Kidney (tissue), 14 donors: Measurements from ENCODE around the gene TADA2B. TPM values are rescaled to one million over a fixed set of nuclear protein-coding genes. Genes with fewer than 3 reads are reported as not detected.

ENCODE experiments used
- DNase-seq, 5 donors: peaks; one replicate each; pipeline ENCODE4 v3.0.0-alpha.2; 2013 to 2020
- FAIRE-seq: peaks from 2 replicates; lab custom pipeline; 2012; peaks lifted over from hg19 to GRCh38; lab: Jason Lieb, UNC
- H3K27ac ChIP-seq, 2 donors: one replicate each; pipeline ENCODE4 v1.7.0; 2013; ENCODE audit warnings: low read depth in 2 of 2, low read length in 2 of 2, inconsistent platforms in 1 of 2
- H3K27me3 ChIP-seq: one replicate; pipeline ENCODE4 v1.7.1; 2013; ENCODE audit warnings: low read length, inconsistent platforms; ENCODE audit not compliant: control insufficient read depth, insufficient read depth
- H3K36me3 ChIP-seq, 3 donors: one replicate each; pipeline versions ENCODE4 v1.7.0 to v1.7.1; 2013; ENCODE audit warnings: low read length in 3 of 3, control low read depth in 1 of 3, inconsistent platforms in 1 of 3; ENCODE audit not compliant: insufficient read depth in 3 of 3, control insufficient read depth in 2 of 3
- H3K4me1 ChIP-seq, 3 donors: one replicate each; pipeline versions ENCODE4 v1.7.0 to v1.7.1; 2013; ENCODE audit warnings: low read length in 3 of 3, inconsistent platforms in 1 of 3, low read depth in 1 of 3; ENCODE audit not compliant: control insufficient read depth in 2 of 3, insufficient read depth in 2 of 3
- H3K4me3 ChIP-seq, 3 donors: one replicate each; pipeline versions ENCODE4 v1.7.0 to v1.8.1; 2013; ENCODE audit warnings: low read length in 3 of 3, control low read depth in 1 of 3, inconsistent platforms in 1 of 3
- H3K9ac ChIP-seq, 3 donors: one replicate each; pipeline versions ENCODE4 v1.7.0 to v1.7.1; 2013; ENCODE audit warnings: low read length in 3 of 3, control low read depth in 1 of 3, inconsistent platforms in 1 of 3
- H3K9me3 ChIP-seq, 3 donors: one replicate each; pipeline versions ENCODE4 v1.7.0 to v1.7.1; 2013; ENCODE audit warnings: low read length in 3 of 3, control low read depth in 1 of 3, inconsistent platforms in 1 of 3; ENCODE audit not compliant: control insufficient read depth in 2 of 3, insufficient read depth in 1 of 3
- CTCF ChIP-seq: IDR thresholded peaks from 3 replicates; pipeline ENCODE4 v1.5.1; 2012; ENCODE audit warnings: mild to moderate bottlenecking, moderate library complexity, borderline replicate concordance; ENCODE audit not compliant: insufficient read depth; ENCODE audit errors: extremely low read depth
- intact Hi-C: fragments of 100-400 bp; cut with DNase I; formaldehyde crosslinking; loops from one replicate; pipeline ENCODE4 v1.11.1; 2022
- polyA plus RNA-seq: library from polyadenylated mRNA; stranded (reverse); fragments of 350-450 nt; fragmentation: Illumina TruSeq; extraction: RNeasy Lipid Tissue Mini Kit (QIAGEN cat#74804); gene quantifications from one replicate; pipeline ENCODE4 v1.2.3, GENCODE V29; 2014; ENCODE audit warnings: low read depth, low replicate concordance; ENCODE audit not compliant: insufficient read depth
- total RNA-seq: library from RNA; stranded (reverse); fragmentation: NEBNext Ultra II Directional; extraction: Animal tissue kit (Norgen Biotek cat#: 25700); gene quantifications from one replicate; pipeline ENCODE4 v1.2.1, GENCODE V29; 2021
- donor health status: control.
- donor health status: control.
- donor health status: control.
- donor health status: control.
- donor health status: control.
- donor health status: DM: yes; HTN: yes; CAD: no.
- donor health status: Normal renal cell carcinoma (clear cell type).

Gene TADA2B
- total and polyA plus RNA-seq, 2 donors from 2014 or later, result 14.2 to 30.5 TPM

GRCh38 chr4:7051144-7051495 lies 7.9 kb downstream of the TADA2B start:
- no peak overlapping the region for H3K27ac ChIP-seq
- no peaks in the 10 kb centered on the region for H3K27me3 ChIP-seq
- intact Hi-C loops, result no loop called here
- DNase-seq (no peak), FAIRE-seq (no peak)
- no peak overlapping the region for H3K9ac ChIP-seq
- no peaks in the 10 kb centered on the region for H3K9me3 ChIP-seq
- peaks cover 0 to 18% (median 8%) of the 10 kb centered on the region in 3 donors for H3K36me3 ChIP-seq
- no peak for TF ChIP-seq CTCF
- H3K4me3 ChIP-seq, result no peak overlapping the region
- H3K4me1 ChIP-seq, result peaks cover 0 to 9% (median 6%) of the 10 kb centered on the region in 3 donors

- Histone ChIP-seq H3K9ac (no peak overlapping the region), H3K4me3 (no peak overlapping the region), H3K27me3 (no peaks in the 10 kb centered on the region), H3K27ac (no peak overlapping the region), H3K4me1 (peaks cover 0 to 3% (median 0%) of the 10 kb centered on the region in 3 donors), H3K36me3 (peaks cover 0 to 21% (median 11%) of the 10 kb centered on the region in 3 donors), H3K9me3 (no peaks in the 10 kb centered on the region)
- intact Hi-C loops, result no loop called here
- no peak for DNase-seq
- FAIRE-seq, result no peak
- TF ChIP-seq CTCF, result no peak
These were observed 8.7 kb downstream of the TADA2B start for GRCh38 chr4:7051905-7052304.

- no peak overlapping the region for H3K9ac ChIP-seq
- no peaks in the 10 kb centered on the region for H3K27me3 ChIP-seq
- intact Hi-C loops, result no loop called here
- no peak overlapping the region for H3K27ac ChIP-seq
- no peak overlapping the region for H3K4me3 ChIP-seq
- peaks cover 0 to 3% (median 0%) of the 10 kb centered on the region in 3 donors for H3K4me1 ChIP-seq
- peaks cover 0 to 21% (median 12%) of the 10 kb centered on the region in 3 donors for H3K36me3 ChIP-seq
- no peaks in the 10 kb centered on the region for H3K9me3 ChIP-seq
- no peak for TF ChIP-seq CTCF
- FAIRE-seq, result no peak
- no peak for DNase-seq
These were observed 9.1 kb downstream of the TADA2B start for GRCh38 chr4:7052313-7052712.
